ENCODE results near the gene TRIM50. TPM values are rescaled to one million over a fixed set of nuclear protein-coding genes. Genes with fewer than 3 reads are reported as not detected.

TRIM50 gene
- total and polyA plus RNA-seq, 2 of the 13 experiments (the other 11 are each of a cell fraction or from before 2014, with no cell fraction given), result 4.2 to 24.5 TPM

GRCh38 chr7:73354196-73354595 is 26.3 kb upstream of the TRIM50 start (continued):
- TF ChIP-seq MNT (IDR thresholded peaks at IDR 0.05) (peak; percentile 11; the same call in 1 of the 2 replicates), DR1 (CRISPR knock-in tag; IDR thresholded peaks at IDR 0.05) (no peak), GLMP (CRISPR knock-in tag; IDR thresholded peaks at IDR 0.05; ENCODE audit: borderline replicate concordance) (no peak), TAF1 (CRISPR knock-in tag; IDR thresholded peaks at IDR 0.05) (no peak), ZFAT (CRISPR knock-in tag; conservative IDR thresholded peaks at IDR 0.05) (no peak), ZNF770 (CRISPR knock-in tag; IDR thresholded peaks at IDR 0.05) (0 out of 2 replicates have a peak, but pooled peaks have one; percentile 1), ZNF564 (CRISPR knock-in tag; IDR thresholded peaks at IDR 0.05) (no peak), RBAK (CRISPR knock-in tag; IDR thresholded peaks at IDR 0.05) (peak; percentile 97), JUNB (CRISPR knock-in tag; IDR thresholded peaks at IDR 0.05; ENCODE audit: borderline replicate concordance) (no peak), TFDP1 (CRISPR knock-in tag; IDR thresholded peaks at IDR 0.05; ENCODE audit: borderline replicate concordance) (0 out of 2 replicates have a peak, but pooled peaks have one; percentile 18), ZNF207 (IDR thresholded peaks at IDR 0.05; ENCODE audit: borderline replicate concordance) (no peak), RAD21 (CRISPR knock-in tag; IDR thresholded peaks at IDR 0.05) (no peak), ZNF891 (CRISPR knock-in tag; IDR thresholded peaks at IDR 0.05) (0 out of 2 replicates have a peak, but pooled peaks have one; percentile 30), NFATC3 (CRISPR knock-in tag; IDR thresholded peaks at IDR 0.05) (no peak)
